GM08714 (cell line): ENCODE measurements around the gene FAM222A.

Experiments
- H3K4me3 ChIP-seq: fragments of 200-500 bp; sonication (Bioruptor generic); 2 replicates; pipeline ENCODE4 v1.5.1; 2014; ENCODE audit warnings: mild to moderate bottlenecking, low read length, inconsistent platforms
- ZNF274 ChIP-seq: IDR thresholded peaks from 2 replicates; pipeline ENCODE4 v1.6.1; 2012; ENCODE audit warnings: mild to moderate bottlenecking, low read depth, low read length

Gene FAM222A

DNA sequence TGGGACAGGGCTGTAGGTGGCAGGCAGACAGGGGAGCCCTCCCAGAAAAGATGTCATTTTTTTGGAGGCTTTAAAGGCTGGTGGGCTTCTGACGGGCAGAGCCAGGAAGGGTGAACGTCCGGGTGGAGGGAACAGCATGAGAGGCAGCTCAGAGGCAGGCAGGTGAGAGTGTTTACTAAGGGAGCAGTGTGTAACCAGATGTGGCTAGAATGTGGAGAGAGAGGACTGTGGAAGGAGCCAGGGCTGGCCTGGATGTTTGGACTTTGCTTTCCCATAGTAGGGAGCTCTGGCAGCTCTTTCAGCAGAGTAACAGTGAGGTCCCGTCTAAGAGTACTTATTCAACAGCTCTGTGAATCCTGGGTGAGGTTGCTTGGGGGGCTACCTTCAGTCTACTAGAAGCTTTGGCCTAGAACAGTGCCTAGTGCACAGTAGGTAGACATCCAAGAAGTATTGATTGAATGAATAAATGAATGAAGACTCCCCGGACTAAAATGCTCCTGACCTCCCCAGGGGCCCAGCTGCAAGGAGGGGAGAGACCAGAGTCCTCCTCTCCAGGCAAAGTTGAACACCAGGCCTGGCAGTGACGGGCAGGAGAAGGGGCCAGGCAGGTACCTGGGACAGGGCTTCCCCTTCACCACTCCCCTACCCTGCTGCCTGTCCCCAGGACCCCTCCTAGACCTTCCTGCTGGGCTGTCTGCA lies 8.5 kb downstream of the FAM222A start:
- H3K4me3 ChIP-seq, result no peak overlapping the region
- TF ChIP-seq ZNF274, result no peak

DNA sequence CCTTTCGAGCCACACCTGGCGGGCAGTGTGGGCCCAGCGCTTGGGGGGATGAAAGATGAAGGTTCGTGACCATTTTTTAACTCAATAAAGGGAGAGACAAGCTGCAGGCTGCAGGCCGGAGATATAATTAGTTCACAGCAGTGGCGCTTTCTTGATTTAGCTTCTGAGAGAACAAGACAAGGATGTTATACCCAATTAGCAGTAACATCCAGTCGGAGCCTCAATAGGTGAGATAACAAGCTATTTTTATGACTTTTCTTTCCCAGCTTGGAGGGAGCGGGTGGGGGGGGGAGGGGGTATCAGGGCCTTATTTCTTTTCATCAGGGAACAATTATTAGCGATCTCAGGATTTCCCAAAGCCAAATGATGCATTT lies 9.1 kb downstream of the FAM222A start:
- no peak for TF ChIP-seq ZNF274
- H3K4me3 ChIP-seq, result no peak overlapping the region

DNA sequence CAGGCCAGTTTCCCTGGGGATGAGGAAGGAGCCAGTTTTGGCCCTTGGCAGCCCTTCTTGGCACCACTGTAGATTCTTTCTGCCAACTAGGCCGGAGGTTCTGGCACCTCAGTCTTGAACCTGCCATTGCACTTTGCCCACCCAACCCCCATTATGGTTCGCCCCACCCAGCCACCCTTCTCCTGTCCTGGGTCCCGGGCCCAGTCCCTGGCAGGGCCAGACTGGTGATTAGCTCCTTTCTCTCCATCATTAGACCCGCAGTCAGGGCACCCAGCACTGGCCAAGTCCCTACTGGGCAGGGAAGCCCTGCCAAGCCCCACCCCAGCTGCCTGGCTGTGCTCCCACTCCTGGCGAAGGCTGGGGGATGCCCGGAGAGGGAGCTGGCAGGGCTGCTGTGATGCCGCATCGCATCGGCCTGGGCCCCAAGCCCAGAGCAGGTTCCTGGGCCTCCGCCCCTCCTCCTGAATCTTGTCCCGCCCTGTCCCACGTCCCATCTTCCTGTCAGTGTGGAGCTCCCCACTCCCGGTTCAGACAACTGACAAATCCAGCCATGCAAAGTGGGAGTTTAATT lies 9.8 kb downstream of the FAM222A start:
- no peak for TF ChIP-seq ZNF274
- H3K4me3 ChIP-seq, result no peak overlapping the region

DNA sequence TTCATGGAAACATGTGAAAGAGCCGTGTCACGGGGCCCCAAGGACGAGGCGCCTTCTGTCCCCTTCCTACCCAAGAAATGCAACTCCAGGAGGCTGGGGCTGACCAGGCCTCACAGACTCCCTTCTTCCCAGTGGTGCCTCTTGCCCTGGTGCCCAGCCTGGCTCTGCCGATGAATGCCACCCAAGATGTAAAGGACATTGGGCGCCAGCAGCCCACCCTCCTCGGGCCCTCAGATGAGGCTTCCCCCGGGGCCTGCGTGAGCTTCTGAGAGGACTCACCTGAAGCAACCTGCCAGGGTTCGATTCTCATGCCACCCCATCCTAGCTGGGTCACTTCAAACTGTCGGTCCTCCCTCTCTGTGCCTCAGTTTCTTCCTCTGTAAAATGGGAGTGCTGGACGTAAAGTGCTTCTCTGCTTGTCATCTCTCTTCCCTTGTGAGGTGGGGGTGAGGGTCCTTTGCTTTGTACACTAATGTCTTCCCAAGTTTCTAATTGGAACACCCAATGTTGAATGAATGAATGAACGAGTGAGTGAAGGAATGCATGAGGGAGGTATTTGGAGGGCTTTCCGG lies 10.8 kb downstream of the FAM222A start:
- H3K4me3 ChIP-seq, result no peak overlapping the region
- no peak for TF ChIP-seq ZNF274

DNA sequence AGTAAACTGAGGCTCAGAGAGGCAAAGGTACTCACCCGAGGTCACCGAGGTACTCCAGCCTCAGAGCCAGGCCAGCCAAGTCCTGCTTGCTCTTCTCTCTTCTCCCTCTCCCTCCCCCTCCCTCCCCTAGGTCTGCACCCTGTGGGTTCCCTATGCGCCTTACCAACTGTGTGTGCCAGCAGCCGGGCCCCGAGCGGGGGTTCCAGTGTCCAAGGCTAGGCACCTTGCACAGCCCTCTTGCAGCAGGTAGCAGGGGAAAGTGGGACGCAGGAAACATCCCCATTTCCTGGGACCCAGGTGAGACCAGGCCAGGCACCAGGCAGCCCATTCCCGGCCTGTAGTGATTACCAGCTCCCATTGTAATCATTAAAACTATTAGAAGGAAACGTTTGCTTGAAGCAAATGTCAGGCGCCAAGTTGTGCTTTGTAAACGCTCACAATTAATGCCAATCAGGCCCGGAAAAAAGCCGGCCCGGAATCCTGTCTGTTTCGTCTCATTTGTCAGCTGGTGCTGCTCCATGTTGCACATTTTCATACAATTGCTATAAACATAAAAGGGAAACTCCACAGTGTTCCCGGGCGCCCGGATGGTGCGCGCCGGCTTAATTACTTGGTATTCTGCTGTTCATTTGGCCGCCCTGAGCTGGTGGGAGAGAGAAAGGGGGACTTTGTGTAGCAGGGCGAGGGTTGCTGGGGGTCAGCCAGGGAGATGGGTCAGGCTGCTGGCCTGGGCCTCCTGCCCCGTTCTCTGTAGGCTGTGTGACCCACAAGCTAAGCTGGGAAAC lies 11.9 kb downstream of the FAM222A start:
- H3K4me3 ChIP-seq, result no peak overlapping the region
- TF ChIP-seq ZNF274, result no peak

DNA sequence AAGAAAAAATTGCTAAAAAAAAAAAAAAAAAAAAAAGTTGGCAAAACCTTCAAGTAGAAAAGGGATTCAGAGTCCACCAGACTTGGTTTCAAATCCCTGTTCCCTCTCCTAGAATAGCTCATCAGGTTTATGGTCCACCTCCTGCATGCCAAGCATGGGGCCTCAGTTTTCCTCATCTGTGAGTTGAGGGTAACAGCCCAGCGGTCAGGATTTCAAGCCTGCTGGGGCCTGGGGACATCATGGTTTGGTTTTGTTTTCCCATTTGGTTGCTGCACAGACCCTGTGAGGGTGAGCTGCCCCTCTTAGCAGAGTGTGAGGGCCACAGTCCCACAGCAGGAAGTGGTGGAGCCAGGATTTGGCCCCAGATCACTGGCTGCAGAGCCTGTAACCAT lies 12.5 kb downstream of the FAM222A start:
- H3K4me3 ChIP-seq, result no peak overlapping the region
- TF ChIP-seq ZNF274, result no peak

DNA sequence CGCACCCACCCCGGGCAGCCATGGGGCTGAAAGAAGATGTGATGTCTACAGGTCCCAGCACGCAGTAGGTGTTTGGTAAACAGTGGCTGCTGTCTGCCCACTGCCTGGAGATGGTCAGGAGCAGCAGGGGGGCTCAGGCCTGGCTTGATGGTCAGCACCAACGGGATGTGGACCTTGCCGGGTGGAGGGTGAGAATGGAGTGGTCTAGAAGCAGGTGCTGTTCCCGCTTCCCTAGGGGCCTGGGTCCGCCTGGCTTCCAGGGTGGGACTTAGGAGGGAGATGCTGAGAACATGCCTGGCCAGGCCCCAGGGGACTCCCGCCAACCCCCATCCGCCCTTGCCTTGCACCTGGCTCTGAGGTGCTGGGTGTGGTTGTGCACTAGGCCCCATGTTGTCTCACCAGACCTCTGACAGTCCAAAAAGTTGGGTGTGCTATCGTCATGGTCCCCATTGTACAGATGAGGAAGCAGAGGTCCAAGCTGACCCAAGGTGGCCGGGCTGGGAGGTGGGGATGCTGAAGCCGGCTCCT lies 12.9 kb downstream of the FAM222A start:
- no peak for TF ChIP-seq ZNF274
- H3K4me3 ChIP-seq, result no peak overlapping the region

DNA sequence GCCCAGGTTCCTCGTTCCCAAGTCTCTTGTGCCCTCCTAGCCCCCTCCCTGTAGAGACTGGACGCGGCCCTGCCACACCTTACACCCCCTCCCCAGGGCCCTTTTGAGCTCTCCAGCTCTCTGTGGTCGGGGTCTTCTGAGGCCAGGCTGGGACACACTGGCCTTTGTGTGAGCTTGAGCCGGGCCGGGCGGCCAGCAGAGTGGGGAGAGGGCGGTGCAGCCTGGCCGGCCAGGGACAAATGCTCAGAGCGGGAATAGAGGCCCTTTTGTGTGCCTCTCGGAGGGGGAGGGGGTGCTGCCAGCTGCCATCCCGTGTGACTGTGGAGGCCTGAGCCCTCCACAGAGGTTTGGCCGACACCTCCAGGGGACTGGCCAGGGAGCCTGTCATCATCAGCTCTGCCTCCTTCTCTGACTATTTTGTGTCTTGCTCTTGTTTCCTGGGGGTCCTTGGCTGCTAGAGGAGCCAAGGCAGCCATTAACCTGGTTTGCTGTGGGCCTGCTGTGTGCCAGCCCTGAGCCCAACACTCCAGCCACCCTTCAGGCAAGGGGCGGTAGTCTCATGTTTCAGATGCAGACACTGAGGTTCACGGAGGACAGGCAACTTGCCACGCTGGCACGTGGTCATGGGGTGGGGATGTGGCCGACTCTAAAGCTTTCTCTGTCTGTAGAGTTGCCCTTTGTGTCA lies 13.6 kb downstream of the FAM222A start:
- no peak overlapping the region for H3K4me3 ChIP-seq
- TF ChIP-seq ZNF274, result no peak

DNA sequence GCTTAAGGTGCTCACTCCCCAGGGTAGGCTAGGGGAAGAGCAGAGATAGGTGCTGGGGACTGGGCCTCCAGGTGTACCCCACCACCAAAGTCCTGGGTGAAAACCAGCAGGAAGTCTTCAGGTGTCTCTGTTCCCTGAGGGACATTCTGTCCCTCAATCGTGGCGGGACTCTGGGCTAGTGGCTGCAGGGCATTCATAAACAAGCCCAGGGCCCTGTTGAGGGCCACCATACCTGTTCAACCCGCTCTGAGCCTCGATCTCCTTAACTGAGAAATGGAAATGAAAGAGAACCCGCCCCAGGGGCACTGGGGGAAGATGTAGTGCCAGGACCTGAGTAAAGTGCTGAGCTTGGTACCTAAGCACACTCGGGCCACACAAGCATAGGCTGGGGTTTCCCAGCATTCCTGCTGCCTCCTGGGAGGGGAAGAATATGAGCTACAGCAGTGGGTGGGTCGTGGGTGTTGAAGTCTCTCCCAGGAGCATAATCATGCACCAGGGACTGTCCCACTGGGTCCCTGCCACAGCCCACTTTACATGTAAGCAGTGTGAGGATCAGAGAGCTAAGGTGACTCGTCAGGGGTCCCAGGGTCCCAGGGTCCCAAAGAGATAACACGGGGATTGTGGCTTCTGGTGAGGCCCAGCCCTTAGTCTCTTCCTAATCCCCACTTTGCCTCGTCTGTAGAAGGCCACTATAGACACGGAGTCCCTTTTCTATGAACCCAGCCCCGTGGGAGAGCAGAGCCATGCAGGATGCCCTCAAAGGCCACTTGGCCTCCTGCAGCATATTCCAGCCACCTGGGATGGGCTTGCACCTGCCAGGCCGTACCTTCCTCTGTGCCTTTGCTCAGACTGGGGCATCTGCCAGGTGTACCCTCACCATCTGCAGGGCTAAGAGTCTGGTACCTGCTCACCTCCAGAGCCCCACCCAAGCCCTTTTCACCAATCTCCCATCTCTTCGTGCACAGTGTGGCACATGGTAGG lies 14.4 kb downstream of the FAM222A start:
- H3K4me3 ChIP-seq, result no peak overlapping the region

DNA sequence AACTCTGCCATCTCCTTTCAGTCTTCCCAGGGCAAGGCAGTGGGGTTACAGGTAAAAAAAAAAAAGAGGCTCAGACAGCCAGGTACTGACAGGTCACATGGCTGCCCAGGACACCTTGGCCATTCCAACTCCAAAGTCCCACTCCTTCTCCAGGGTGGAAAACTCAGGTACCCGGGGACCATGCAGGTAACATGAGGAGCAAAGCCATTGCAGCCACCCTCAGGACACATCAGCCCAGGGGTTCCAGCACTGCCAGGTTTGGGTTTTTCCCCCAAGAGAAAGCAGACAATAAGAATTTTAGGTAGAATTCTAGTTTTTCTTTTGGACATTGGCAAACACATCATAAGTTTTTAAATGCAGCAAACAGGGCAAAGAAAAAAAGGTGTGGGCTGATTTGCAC lies 15.3 kb downstream of the FAM222A start:
- H3K4me3 ChIP-seq, result no peak overlapping the region
- TF ChIP-seq ZNF274, result no peak

More for the DNA sequence above, 14.4 kb downstream of the FAM222A start:
- no peak for TF ChIP-seq ZNF274

DNA sequence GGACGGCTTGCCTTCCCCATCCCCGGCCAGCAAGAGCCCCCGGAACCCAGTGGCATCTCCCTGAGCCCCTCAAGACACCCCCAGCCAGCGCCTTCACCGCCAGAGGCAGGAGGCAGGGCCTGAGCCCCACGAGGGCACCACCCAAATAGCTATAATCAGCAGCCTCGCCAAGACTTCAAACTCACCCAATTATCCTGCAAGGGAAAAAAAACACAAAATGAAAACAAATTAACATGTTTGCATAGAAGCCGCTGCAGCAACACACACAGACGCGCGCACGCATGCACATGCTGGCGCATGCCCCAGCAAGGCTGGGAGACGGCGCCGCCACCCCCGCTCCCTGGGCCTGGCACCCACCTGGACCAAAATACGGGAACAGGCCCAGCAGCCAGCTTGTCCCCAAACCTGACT lies 15.8 kb downstream of the FAM222A start:
- TF ChIP-seq ZNF274, result no peak
- no peak overlapping the region for H3K4me3 ChIP-seq

DNA sequence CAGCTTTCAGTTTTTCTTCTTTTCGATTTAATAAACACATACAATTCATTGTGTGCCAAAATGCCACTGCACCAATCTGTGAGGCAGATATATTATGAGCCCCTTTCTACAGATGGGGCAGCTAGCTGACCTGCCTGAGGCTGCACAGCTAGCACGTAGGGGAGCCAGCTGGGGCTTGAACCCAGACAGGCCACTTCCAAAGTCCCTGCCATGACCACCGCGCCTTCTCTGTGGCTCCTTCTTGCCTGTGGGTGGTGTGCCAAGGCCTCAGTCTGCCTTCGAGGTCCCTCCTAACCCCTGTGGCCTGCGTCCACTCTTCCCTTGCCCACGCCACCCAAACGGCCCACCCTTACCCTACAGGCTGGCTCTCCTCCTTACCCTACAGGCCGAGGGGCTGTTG lies 16.2 kb downstream of the FAM222A start:
- no peak overlapping the region for H3K4me3 ChIP-seq
- no peak for TF ChIP-seq ZNF274
